ENCODE data around the gene TICAM1.

The TICAM1 gene

DNA sequence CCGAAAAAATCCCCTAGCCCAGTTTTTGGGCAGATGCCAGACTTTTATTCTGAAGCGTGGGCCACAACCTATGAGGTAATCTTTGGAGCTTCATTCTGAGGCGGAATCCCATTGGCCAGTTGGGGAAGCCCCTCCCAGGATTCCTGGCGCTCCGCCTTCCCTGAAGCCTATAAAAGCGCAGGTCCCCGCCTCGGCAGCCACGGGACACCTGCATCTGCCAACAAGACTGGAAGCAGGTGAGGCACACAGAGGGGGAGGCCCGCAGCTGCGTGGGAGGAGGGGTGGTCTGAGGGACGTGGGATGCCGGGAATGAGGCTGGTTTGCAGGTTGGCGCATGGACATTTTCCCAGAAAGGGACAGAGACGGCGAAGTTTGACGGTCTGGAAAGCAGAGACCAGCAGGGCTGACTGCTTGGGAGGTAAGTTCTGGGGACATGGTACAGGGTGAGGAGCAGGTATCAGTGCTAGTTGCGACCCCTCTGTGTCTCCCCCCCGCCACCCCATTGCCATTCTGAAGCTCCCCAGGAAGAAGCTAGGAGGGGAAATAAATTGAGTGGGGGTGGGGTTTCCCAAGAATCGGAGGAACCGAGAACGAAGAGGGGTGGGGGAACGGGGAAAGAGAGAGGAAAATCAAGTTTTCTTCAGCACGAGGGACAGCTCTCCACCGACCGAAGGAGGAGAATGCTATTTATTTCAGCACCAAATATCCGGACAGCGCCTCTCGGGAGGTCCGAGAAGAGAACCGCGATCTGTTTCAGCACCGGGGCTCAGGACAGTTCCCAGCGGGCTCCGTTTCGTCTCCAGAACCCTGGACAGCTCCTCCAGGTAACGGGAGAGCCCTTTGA, 62.4 kb downstream of the TICAM1 start:
- DNase-seq = peak; percentile 83

Measured in DMS153 (cell line).